Activated CD8-positive, alpha-beta T cell treated with anti-CD3 and anti-CD28 coated beads for 36 hours (primary cell): Measurements from ENCODE around the gene GNB4. TPM values are rescaled to one million over a fixed set of nuclear protein-coding genes. Genes with fewer than 3 reads are reported as not detected.

Experiments
- ATAC-seq: fragments of 200-7000 bp; cut with Tn5 transposase; one replicate; pipeline ENCODE4 v1.10.0; 2021; ENCODE audit warnings: mild to moderate bottlenecking, moderate library complexity
- CTCF ChIA-PET: fragments of 350-600 bp; sonication (Branson Sonifier 250); formaldehyde crosslinking; loops from one replicate; lab custom pipeline; 2021; ENCODE audit warnings: antibody characterized with exemption; lab: Charles Lee
- POLR2A ChIA-PET: fragments of 350-600 bp; sonication (Branson Sonifier 250); formaldehyde crosslinking; loops from one replicate; lab custom pipeline; 2021; ENCODE audit warnings: antibody characterized with exemption; lab: Charles Lee
- DNase-seq: peaks from one replicate; pipeline ENCODE4 v3.0.0-alpha.2; 2020
- H3K27ac Mint-ChIP-seq: one replicate; pipeline ENCODE4 v1.8.0; 2021; ENCODE audit warnings: mild to moderate bottlenecking, mixed read lengths
- H3K27me3 Mint-ChIP-seq: one replicate; pipeline ENCODE4 v1.8.0; 2021; ENCODE audit warnings: mixed read lengths
- H3K36me3 Mint-ChIP-seq: one replicate; pipeline ENCODE4 v1.8.0; 2021; ENCODE audit warnings: low read depth, mixed read lengths
- H3K4me1 Mint-ChIP-seq: one replicate; pipeline ENCODE4 v1.8.0; 2021; ENCODE audit warnings: low read depth, mixed read lengths
- H3K4me3 Mint-ChIP-seq: one replicate; pipeline ENCODE4 v1.8.0; 2021; ENCODE audit warnings: mild to moderate bottlenecking, moderate library complexity, mixed read lengths
- H3K9me3 Mint-ChIP-seq: one replicate; pipeline ENCODE4 v1.8.0; 2021; ENCODE audit warnings: mixed read lengths
- CTCF ChIP-seq: fragments of 200-600 bp; IDR thresholded peaks from one replicate; pipeline ENCODE4 v1.8.0; 2022; ENCODE audit warnings: antibody characterized with exemption, mild to moderate bottlenecking
- intact Hi-C: fragments of 100-400 bp; cut with micrococcal nuclease; formaldehyde crosslinking; loops from one replicate; pipeline ENCODE4 v1.10.0; 2022
- total RNA-seq, 2 experiments: library from RNA; stranded (reverse); gene quantifications; one replicate each; pipeline ENCODE4 v1.2.3, GENCODE V29; 2021

GNB4 gene
- total RNA-seq, 2 experiments from 2014 or later: 1.1 to 1.3 TPM

DNA sequence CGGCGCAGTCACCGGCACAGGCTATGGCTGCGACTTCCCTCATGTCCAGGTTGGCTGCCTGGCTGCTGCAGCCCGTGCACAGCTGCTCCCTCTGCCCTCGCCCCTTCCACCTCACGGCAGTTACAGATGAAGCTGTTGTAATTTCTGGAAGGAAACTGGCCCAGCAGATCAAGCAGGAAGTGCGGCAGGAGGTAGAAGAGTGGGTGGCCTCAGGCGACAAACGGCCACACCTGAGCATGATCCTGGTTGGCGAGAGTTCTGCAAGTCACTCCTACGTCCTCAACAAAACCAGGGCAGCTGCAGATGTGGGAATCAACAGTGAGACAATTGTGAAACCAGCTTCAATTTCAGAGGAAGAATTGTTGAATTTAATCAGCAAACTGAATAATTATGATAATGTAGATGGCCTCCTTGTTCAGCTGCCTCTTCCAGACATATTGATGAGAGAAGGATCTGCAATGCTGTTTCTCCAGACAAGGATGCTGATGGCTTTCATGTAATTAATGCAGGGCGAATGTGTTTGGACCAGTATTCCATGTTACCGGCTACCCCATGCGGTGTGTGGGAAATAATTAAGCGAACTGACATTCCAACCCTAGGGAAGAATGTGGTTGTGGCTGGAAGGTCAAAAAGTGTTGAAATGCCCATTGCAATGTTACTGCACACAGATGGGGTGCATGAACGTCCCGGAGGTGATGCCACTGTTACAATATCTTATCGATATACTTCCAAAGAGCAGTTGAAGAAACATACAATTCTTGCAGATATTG, 13.2 kb upstream of the GNB4 start:
- no peak for TF ChIP-seq CTCF
- Mint-ChIP-seq H3K36me3 (no peaks in the 10 kb centered on the region), H3K9me3 (no peaks in the 10 kb centered on the region), H3K27me3 (peaks cover 16% of the 10 kb centered on the region), H3K4me3 (no peak overlapping the region), H3K4me1 (peaks cover 8% of the 10 kb centered on the region), H3K27ac (no peak overlapping the region)
- peak; percentile 39 for DNase-seq
- peak; percentile 65 for ATAC-seq
- intact Hi-C loops: no loop called here
- POLR2A ChIA-PET: interaction anchor here (0.6 kb wide), 1 partner anchor 445 kb away, joined by 3 read pairs; no protein-coding TSS in a partner anchor
- CTCF ChIA-PET: no interaction called here

GRCh38 chr3:179463319-179463718, 12.0 kb upstream of the GNB4 start:
- peaks cover 18% of the 10 kb centered on the region for H3K27me3 Mint-ChIP-seq
- POLR2A ChIA-PET: interaction anchor here (0.6 kb wide), 1 partner anchor 12 kb away, joined by 4 read pairs; no protein-coding TSS in a partner anchor
- intact Hi-C loops: no loop called here

DNA sequence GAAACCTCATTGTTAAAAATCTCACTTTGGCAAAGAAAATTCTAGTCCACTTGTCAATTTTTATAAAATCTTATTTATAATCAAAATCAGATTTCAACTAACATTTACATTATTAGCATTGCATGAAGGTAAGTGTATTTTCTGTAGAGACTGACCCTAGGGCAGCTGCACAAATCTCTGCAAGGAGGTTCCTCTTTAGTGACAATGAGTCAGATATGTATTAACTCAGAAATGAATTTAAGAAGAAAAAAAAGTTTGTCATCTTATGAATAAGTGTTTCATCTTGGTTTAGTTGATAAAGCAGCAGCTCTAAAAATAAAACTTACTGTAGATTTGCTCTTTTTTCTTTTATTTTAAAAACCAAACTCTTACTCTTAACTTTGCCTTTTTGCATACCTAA, 9.0 kb upstream of the GNB4 start:
- ChIA-PET POLR2A (interaction anchor here (1.0 kb wide), 1 partner anchor 9 kb away, joined by 3 read pairs; the partner anchor contains the start of gene GNB4), CTCF (interaction anchor here (0.7 kb wide), 1 partner anchor 15 kb away, joined by 3 read pairs; no protein-coding TSS in a partner anchor)
- Mint-ChIP-seq H3K27ac (no peak overlapping the region), H3K4me1 (peaks cover 8% of the 10 kb centered on the region), H3K4me3 (no peak overlapping the region), H3K9me3 (no peaks in the 10 kb centered on the region), H3K27me3 (peaks cover 21% of the 10 kb centered on the region), H3K36me3 (no peaks in the 10 kb centered on the region)
- intact Hi-C loops: no loop called here
- DNase-seq (no peak), ATAC-seq (no peak)
- no peak for TF ChIP-seq CTCF

More at GRCh38 chr3:179463319-179463718, 12.0 kb upstream of the GNB4 start:
- Mint-ChIP-seq H3K4me3 (no peak overlapping the region), H3K36me3 (no peaks in the 10 kb centered on the region), H3K4me1 (peaks cover 8% of the 10 kb centered on the region), H3K27ac (no peak overlapping the region), H3K9me3 (no peaks in the 10 kb centered on the region)
- CTCF ChIA-PET: no interaction called here
- no peak for ATAC-seq
- DNase-seq: no peak
- TF ChIP-seq CTCF: no peak

GRCh38 chr3:179455954-179456353, 4.7 kb upstream of the GNB4 start:
- Mint-ChIP-seq H3K9me3 (no peaks in the 10 kb centered on the region), H3K27ac (no peak overlapping the region), H3K27me3 (peaks cover 33% of the 10 kb centered on the region), H3K36me3 (no peaks in the 10 kb centered on the region), H3K4me1 (no peaks in the 10 kb centered on the region), H3K4me3 (no peak overlapping the region)
- POLR2A ChIA-PET: no interaction called here
- intact Hi-C loops: no loop called here
- no peak for ATAC-seq
- no peak for TF ChIP-seq CTCF
- DNase-seq: no peak
- CTCF ChIA-PET: no interaction called here

DNA sequence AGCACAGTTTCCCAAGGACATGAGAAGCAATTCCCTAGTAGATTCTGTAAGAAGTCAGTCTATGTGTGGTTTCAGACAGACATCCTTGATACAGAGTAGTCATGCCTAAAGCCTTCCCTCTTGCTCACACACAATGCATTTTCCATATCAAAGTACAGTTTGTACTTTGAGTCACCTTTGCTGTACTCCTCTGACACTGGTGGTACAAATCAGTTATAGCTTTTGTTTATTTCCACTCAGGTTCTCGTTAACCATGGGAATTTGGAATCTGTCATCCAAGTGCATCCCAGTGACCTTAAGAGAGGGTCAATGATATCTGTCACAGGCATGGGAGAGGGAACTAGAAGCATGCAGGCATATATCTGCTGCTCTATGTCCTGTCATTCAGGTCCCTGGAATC, 3.6 kb upstream of the GNB4 start:
- Mint-ChIP-seq H3K9me3 (no peaks in the 10 kb centered on the region), H3K36me3 (peaks cover 2% of the 10 kb centered on the region), H3K4me1 (peaks cover 8% of the 10 kb centered on the region), H3K27me3 (peaks cover 41% of the 10 kb centered on the region), H3K27ac (no peak overlapping the region), H3K4me3 (no peak overlapping the region)
- ATAC-seq (no peak), DNase-seq (no peak)
- intact Hi-C loops: no loop called here
- TF ChIP-seq CTCF: no peak
- ChIA-PET CTCF (no interaction called here), POLR2A (interaction anchor here (0.6 kb wide), 1 partner anchor 71 kb away, joined by 3 read pairs; no protein-coding TSS in a partner anchor)
